Hepatocyte (in vitro differentiated cells): ENCODE results near the gene TNFRSF12A.

Experiments used
- CTCF ChIP-seq: fragments of 200-600 bp; sonication (generic); IDR thresholded peaks from 2 replicates; pipeline ENCODE4 v1.5.1; 2016; ENCODE audit warnings: antibody characterized with exemption, mild to moderate bottlenecking; ENCODE audit not compliant: poor library complexity
- EZH2 ChIP-seq: fragments of 200-600 bp; sonication (generic); IDR thresholded peaks from 2 replicates; pipeline ENCODE4 v1.6.1; 2016; ENCODE audit warnings: antibody characterized with exemption, mild to moderate bottlenecking, borderline replicate concordance

GRCh38 chr16:3066440-3066748, 46.2 kb downstream of the TNFRSF12A start:
- no peak for TF ChIP-seq CTCF
- no peak for TF ChIP-seq EZH2
